Muscle layer of colon (tissue), 2 donors: ENCODE data around the gene CCDC30.
"Not testable (repeated sequence)": the region's sequence is repeated elsewhere in the genome, so short reads cannot be mapped to it uniquely, and the experiment has no call there.

ENCODE experiments used
- H3K27ac ChIP-seq: one replicate; pipeline ENCODE4 v1.7.0; 2013; ENCODE audit warnings: low read depth, mild to moderate bottlenecking, low read length, moderate library complexity
- H3K27me3 ChIP-seq, 2 donors: one replicate each; pipeline ENCODE4 v1.7.0; 2013; ENCODE audit warnings: low read length in 2 of 2, mild to moderate bottlenecking in 2 of 2; ENCODE audit not compliant: insufficient read depth in 2 of 2, control insufficient read depth in 1 of 2
- H3K36me3 ChIP-seq: one replicate; pipeline ENCODE4 v1.7.0; 2013; ENCODE audit warnings: mild to moderate bottlenecking, low read length; ENCODE audit not compliant: insufficient read depth
- H3K4me1 ChIP-seq: one replicate; pipeline ENCODE4 v1.7.0; 2013; ENCODE audit warnings: mild to moderate bottlenecking, low read length; ENCODE audit not compliant: insufficient read depth
- H3K4me3 ChIP-seq, 2 donors: one replicate each; pipeline ENCODE4 v1.7.0; 2013; ENCODE audit warnings: low read length in 2 of 2, low read depth in 1 of 2, mild to moderate bottlenecking in 1 of 2, moderate library complexity in 1 of 2
- H3K9ac ChIP-seq: one replicate; pipeline ENCODE4 v1.7.0; 2013; ENCODE audit warnings: low read length
- H3K9me3 ChIP-seq: one replicate; pipeline ENCODE4 v1.7.0; 2013; ENCODE audit warnings: mild to moderate bottlenecking, low read length
- donor health status: abdominal sarcoma.
- donor health status: Adenocarcinoma of cecum.

The CCDC30 gene

GRCh38 chr1:42482635-42483153 lies 19.6 kb downstream of the CCDC30 start:
- Histone ChIP-seq H3K27me3 (no peaks in the 10 kb centered on the region), H3K4me3 (no peak overlapping the region), H3K4me1 (no peaks in the 10 kb centered on the region), H3K27ac (no peak overlapping the region), H3K9ac (no peak overlapping the region), H3K9me3 (no peaks in the 10 kb centered on the region), H3K36me3 (no peaks in the 10 kb centered on the region)

GRCh38 chr1:42484382-42484781 lies 21.3 kb downstream of the CCDC30 start:
- Histone ChIP-seq H3K4me1 (no peaks in the 10 kb centered on the region), H3K9me3 (no peaks in the 10 kb centered on the region), H3K27ac (no peak overlapping the region), H3K27me3 (no peaks in the 10 kb centered on the region), H3K9ac (no peak overlapping the region), H3K4me3 (no peak overlapping the region), H3K36me3 (no peaks in the 10 kb centered on the region)

- no peaks in the 10 kb centered on the region for H3K9me3 ChIP-seq
- no peaks in the 10 kb centered on the region for H3K27me3 ChIP-seq
- no peak overlapping the region for H3K9ac ChIP-seq
- no peak overlapping the region for H3K4me3 ChIP-seq
- H3K36me3 ChIP-seq = no peaks in the 10 kb centered on the region
- H3K27ac ChIP-seq = no peak overlapping the region
- H3K4me1 ChIP-seq = no peaks in the 10 kb centered on the region
These were observed 27.2 kb downstream of the CCDC30 start for GRCh38 chr1:42490237-42490636.

GRCh38 chr1:42502031-42502430 lies 38.9 kb downstream of the CCDC30 start:
- H3K9me3 ChIP-seq, H3K9ac ChIP-seq, H3K27me3 ChIP-seq, H3K36me3 ChIP-seq, H3K27ac ChIP-seq, H3K4me1 ChIP-seq, H3K4me3 ChIP-seq: not testable (repeated sequence)

- no peak overlapping the region for H3K9ac ChIP-seq
- no peak overlapping the region for H3K27ac ChIP-seq
- no peaks in the 10 kb centered on the region for H3K4me1 ChIP-seq
- H3K4me3 ChIP-seq = no peak overlapping the region
- peaks cover 5% of the 10 kb centered on the region for H3K9me3 ChIP-seq
- H3K27me3 ChIP-seq = no peaks in the 10 kb centered on the region
- H3K36me3 ChIP-seq = no peaks in the 10 kb centered on the region
These were observed 41.5 kb downstream of the CCDC30 start for GRCh38 chr1:42504535-42505128.

- Histone ChIP-seq H3K4me1 (no peaks in the 10 kb centered on the region), H3K9me3 (peaks cover 5% of the 10 kb centered on the region), H3K27ac (no peak overlapping the region), H3K27me3 (no peaks in the 10 kb centered on the region), H3K9ac (no peak overlapping the region), H3K4me3 (no peak overlapping the region), H3K36me3 (no peaks in the 10 kb centered on the region)
These were observed 43.5 kb downstream of the CCDC30 start for GRCh38 chr1:42506576-42506975.

- not testable (repeated sequence) for H3K9me3 ChIP-seq, H3K9ac ChIP-seq, H3K27ac ChIP-seq, H3K36me3 ChIP-seq, H3K4me1 ChIP-seq, H3K27me3 ChIP-seq, H3K4me3 ChIP-seq
These were observed 48.6 kb downstream of the CCDC30 start for GRCh38 chr1:42511581-42512155.

GRCh38 chr1:42518908-42519307 lies 55.8 kb downstream of the CCDC30 start:
- Histone ChIP-seq H3K9ac (no peak overlapping the region), H3K27ac (no peak overlapping the region), H3K4me1 (no peaks in the 10 kb centered on the region), H3K27me3 (no peaks in the 10 kb centered on the region), H3K4me3 (no peak overlapping the region), H3K36me3 (no peaks in the 10 kb centered on the region), H3K9me3 (no peaks in the 10 kb centered on the region)

GRCh38 chr1:42523171-42523570 lies 60.1 kb downstream of the CCDC30 start:
- no peaks in the 10 kb centered on the region for H3K36me3 ChIP-seq
- no peaks in the 10 kb centered on the region for H3K9me3 ChIP-seq
- no peak overlapping the region for H3K27ac ChIP-seq
- H3K4me1 ChIP-seq = no peaks in the 10 kb centered on the region
- no peaks in the 10 kb centered on the region for H3K27me3 ChIP-seq
- H3K4me3 ChIP-seq = no peak overlapping the region
- no peak overlapping the region for H3K9ac ChIP-seq

- Histone ChIP-seq H3K9ac (no peak overlapping the region), H3K36me3 (no peaks in the 10 kb centered on the region), H3K27me3 (no peaks in the 10 kb centered on the region), H3K4me1 (no peaks in the 10 kb centered on the region), H3K9me3 (no peaks in the 10 kb centered on the region), H3K4me3 (no peak overlapping the region), H3K27ac (no peak overlapping the region)
These were observed 61.2 kb downstream of the CCDC30 start for GRCh38 chr1:42524330-42524729.

GRCh38 chr1:42529724-42530181 lies 66.7 kb downstream of the CCDC30 start:
- H3K27me3 ChIP-seq = no peaks in the 10 kb centered on the region
- no peak overlapping the region for H3K27ac ChIP-seq
- H3K4me3 ChIP-seq = no peak overlapping the region
- H3K9ac ChIP-seq = no peak overlapping the region
- no peaks in the 10 kb centered on the region for H3K36me3 ChIP-seq
- H3K9me3 ChIP-seq = no peaks in the 10 kb centered on the region
- H3K4me1 ChIP-seq = no peaks in the 10 kb centered on the region

- Histone ChIP-seq H3K9me3 (no peaks in the 10 kb centered on the region), H3K36me3 (no peaks in the 10 kb centered on the region), H3K4me1 (no peaks in the 10 kb centered on the region), H3K27ac (no peak overlapping the region), H3K9ac (no peak overlapping the region), H3K4me3 (no peak overlapping the region), H3K27me3 (no peaks in the 10 kb centered on the region)
These were observed 68.0 kb downstream of the CCDC30 start for GRCh38 chr1:42531043-42531442.
